DND-41 (cell line): ENCODE results near the gene DTNB.

ENCODE experiments used
- ATAC-seq: fragments of 200-7000 bp; cut with Tn5 transposase; 3 replicates; pipeline ENCODE4 v1.9.1; 2021; ENCODE audit warnings: low read depth; ENCODE audit not compliant: insufficient read depth
- DNase-seq: peaks from one replicate; pipeline ENCODE4 v3.0.0-alpha.2; 2020
- H2AFZ ChIP-seq: 2 replicates; pipeline ENCODE4 v1.6.0; 2012; ENCODE audit warnings: low read depth, low read length
- H3K27ac ChIP-seq: 2 replicates; pipeline ENCODE4 v1.5.1; 2012; ENCODE audit warnings: low read length, inconsistent platforms
- H3K27me3 ChIP-seq: fragments of 200-600 bp; sonication (generic); 2 replicates; pipeline ENCODE4 v1.6.0; 2012; ENCODE audit warnings: low read length, mild to moderate bottlenecking, inconsistent platforms; ENCODE audit not compliant: insufficient read depth, poor library complexity
- H3K36me3 ChIP-seq: 2 replicates; pipeline ENCODE4 v1.5.1; 2012; ENCODE audit warnings: low read length, inconsistent platforms; ENCODE audit not compliant: insufficient read depth
- H3K4me1 ChIP-seq: 2 replicates; pipeline ENCODE4 v1.5.1; 2012; ENCODE audit warnings: mild to moderate bottlenecking, low read length; ENCODE audit not compliant: insufficient read depth
- H3K4me2 ChIP-seq: 2 replicates; pipeline ENCODE4 v1.6.0; 2012; ENCODE audit warnings: mild to moderate bottlenecking, moderate library complexity, low read length, inconsistent platforms; ENCODE audit not compliant: insufficient read depth
- H3K4me3 ChIP-seq, 2 experiments: fragments of 200-600 bp in 1 of 2; shearing (Covaris generic) in 1 of 2; 2 replicates each; pipeline ENCODE4 v1.5.1; 2012 to 2016; ENCODE audit warnings: inconsistent platforms in 2 of 2, low read length in 2 of 2, mild to moderate bottlenecking in 2 of 2, low read depth in 1 of 2, moderate library complexity in 1 of 2
- H3K79me2 ChIP-seq: 2 replicates; pipeline ENCODE4 v1.6.0; 2012; ENCODE audit warnings: low read length, inconsistent platforms; ENCODE audit not compliant: insufficient read depth
- H3K9ac ChIP-seq: 2 replicates; pipeline ENCODE4 v1.6.0; 2012; ENCODE audit warnings: low read depth, mild to moderate bottlenecking, inconsistent platforms, low read length, moderate library complexity
- H3K9me3 ChIP-seq: 2 replicates; pipeline ENCODE4 v1.5.1; 2012; ENCODE audit warnings: low read length, moderate library complexity, mild to moderate bottlenecking, inconsistent platforms; ENCODE audit not compliant: insufficient read depth, severe bottlenecking
- H4K20me1 ChIP-seq: 2 replicates; pipeline ENCODE4 v1.6.0; 2012; ENCODE audit warnings: low read length; ENCODE audit not compliant: insufficient read depth
- CTCF ChIP-seq: IDR thresholded peaks from 2 replicates; pipeline ENCODE4 v1.5.1; 2012; ENCODE audit warnings: borderline replicate concordance, low read length, moderate library complexity, mild to moderate bottlenecking; ENCODE audit not compliant: poor library complexity, severe bottlenecking; ENCODE audit errors: extremely low read depth
- EZH2 ChIP-seq: IDR thresholded peaks from 3 replicates; pipeline ENCODE4 v1.6.1; 2012; ENCODE audit warnings: borderline replicate concordance, low read depth, mild to moderate bottlenecking, moderate library complexity, low read length, inconsistent platforms; ENCODE audit not compliant: severe bottlenecking

DTNB gene

GRCh38 chr2:25421820-25422411 is 251.5 kb downstream of the DTNB start:
- DNase-seq (no peak), ATAC-seq (no peak)
- Histone ChIP-seq H3K27me3 (no peaks in the 10 kb centered on the region), H3K27ac (no peak overlapping the region), H3K4me1 (no peaks in the 10 kb centered on the region), H3K4me3 (no peak overlapping the region), H3K9me3 (no peaks in the 10 kb centered on the region), H4K20me1 (no peaks in the 10 kb centered on the region), H3K36me3 (peaks cover 11% of the 10 kb centered on the region; the same call in 1 of the 2 replicates), H2AFZ (no peak overlapping the region), H3K79me2 (no peaks in the 10 kb centered on the region), H3K4me2 (no peak overlapping the region), H3K9ac (no peak overlapping the region)
- TF ChIP-seq EZH2: no peak
- TF ChIP-seq CTCF: no peak

GRCh38 chr2:25421289-25421688 is 252.1 kb downstream of the DTNB start:
- no peaks in the 10 kb centered on the region for H3K4me1 ChIP-seq
- peaks cover 11% of the 10 kb centered on the region; the same call in 1 of the 2 replicates for H3K36me3 ChIP-seq
- H4K20me1 ChIP-seq: no peaks in the 10 kb centered on the region
- no peak overlapping the region for H3K27ac ChIP-seq
- no peak overlapping the region for H3K4me2 ChIP-seq
- no peaks in the 10 kb centered on the region for H3K79me2 ChIP-seq
- H3K9me3 ChIP-seq: no peaks in the 10 kb centered on the region
- no peak for ATAC-seq
- no peak overlapping the region for H2AFZ ChIP-seq
- DNase-seq: no peak
- no peak overlapping the region for H3K4me3 ChIP-seq
- no peak for TF ChIP-seq EZH2
- H3K9ac ChIP-seq: no peak overlapping the region
- no peaks in the 10 kb centered on the region for H3K27me3 ChIP-seq

GRCh38 chr2:25420820-25421237 is 252.5 kb downstream of the DTNB start:
- no peak overlapping the region for H3K4me3 ChIP-seq
- H3K4me1 ChIP-seq: no peaks in the 10 kb centered on the region
- TF ChIP-seq CTCF: no peak
- no peak for TF ChIP-seq EZH2
- peaks cover 11% of the 10 kb centered on the region; the same call in 1 of the 2 replicates for H3K36me3 ChIP-seq
- H3K27ac ChIP-seq: no peak overlapping the region
- H2AFZ ChIP-seq: no peak overlapping the region
- H3K9ac ChIP-seq: no peak overlapping the region
- H3K79me2 ChIP-seq: no peaks in the 10 kb centered on the region
- no peak for DNase-seq
- H3K4me2 ChIP-seq: no peak overlapping the region
- H3K27me3 ChIP-seq: no peaks in the 10 kb centered on the region
- no peaks in the 10 kb centered on the region for H4K20me1 ChIP-seq
- no peak for ATAC-seq
- no peaks in the 10 kb centered on the region for H3K9me3 ChIP-seq

DNA sequence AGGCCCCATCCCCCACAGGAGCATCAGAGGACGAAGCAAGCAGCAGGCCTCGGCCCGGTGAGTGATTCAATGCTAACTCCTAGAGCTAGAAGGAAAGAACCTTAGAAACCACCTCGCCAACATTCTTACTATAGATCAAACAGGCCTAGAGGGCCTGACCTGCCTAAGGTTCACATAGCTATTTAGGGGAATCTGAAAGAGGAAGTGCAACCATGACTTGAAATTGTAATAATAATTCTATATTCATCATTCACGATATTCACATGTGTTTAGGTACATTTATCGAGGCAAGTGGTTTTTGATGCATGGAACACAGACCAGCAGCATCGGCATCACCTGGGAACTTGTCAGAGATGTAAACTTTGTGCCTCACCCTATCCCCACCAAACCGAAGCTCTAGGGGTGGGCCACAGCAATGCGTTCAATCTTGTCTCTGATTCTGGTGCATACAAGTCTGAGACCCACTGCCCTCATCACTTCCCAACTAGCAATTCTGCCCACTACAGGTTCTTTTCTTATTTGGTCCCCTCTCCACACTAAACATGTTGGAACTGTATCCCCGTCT is 253.6 kb downstream of the DTNB start:
- no peaks in the 10 kb centered on the region for H3K9me3 ChIP-seq
- H3K27me3 ChIP-seq: no peaks in the 10 kb centered on the region
- H3K4me2 ChIP-seq: no peak overlapping the region
- H3K4me3 ChIP-seq: no peak overlapping the region
- H3K4me1 ChIP-seq: no peaks in the 10 kb centered on the region
- H3K27ac ChIP-seq: no peak overlapping the region
- no peak overlapping the region for H2AFZ ChIP-seq
- TF ChIP-seq EZH2: no peak
- TF ChIP-seq CTCF: no peak
- H3K79me2 ChIP-seq: no peaks in the 10 kb centered on the region
- no peak overlapping the region for H3K9ac ChIP-seq
- H3K36me3 ChIP-seq: peaks cover 11% of the 10 kb centered on the region; the same call in 1 of the 2 replicates
- DNase-seq (no peak), ATAC-seq (no peak)
- no peaks in the 10 kb centered on the region for H4K20me1 ChIP-seq
